ENCODE results near the gene TMEM229B.

The TMEM229B gene

GRCh38 chr14:67514650-67515385, 26.3 kb upstream of the TMEM229B start:
- no peak for DNase-seq (ENCODE audit: low read depth)

GRCh38 chr14:67514203-67514607, 25.7 kb upstream of the TMEM229B start:
- no peak for DNase-seq (ENCODE audit: low read depth)

GRCh38 chr14:67513631-67514108, 25.1 kb upstream of the TMEM229B start:
- no peak for DNase-seq (ENCODE audit: low read depth)

GRCh38 chr14:67512463-67513310, 24.2 kb upstream of the TMEM229B start:
- no peak for DNase-seq (ENCODE audit: low read depth)

- DNase-seq (ENCODE audit: low read depth): no peak
Measured at GRCh38 chr14:67510836-67511235, 22.3 kb upstream of the TMEM229B start.

GRCh38 chr14:67510121-67510520, 21.6 kb upstream of the TMEM229B start:
- no peak for DNase-seq (ENCODE audit: low read depth)

GRCh38 chr14:67508956-67509355, 20.4 kb upstream of the TMEM229B start:
- DNase-seq (ENCODE audit: low read depth): no peak

GRCh38 chr14:67505254-67505653, 16.7 kb upstream of the TMEM229B start:
- DNase-seq (ENCODE audit: low read depth): no peak

GRCh38 chr14:67503331-67503730, 14.8 kb upstream of the TMEM229B start:
- no peak for DNase-seq (ENCODE audit: low read depth)

- no peak for DNase-seq (ENCODE audit: low read depth)
Measured at GRCh38 chr14:67502867-67503266, 14.3 kb upstream of the TMEM229B start.

GRCh38 chr14:67501670-67502069, 13.1 kb upstream of the TMEM229B start:
- DNase-seq (ENCODE audit: low read depth): no peak

- no peak for DNase-seq (ENCODE audit: low read depth)
Measured at GRCh38 chr14:67500981-67501380, 12.5 kb upstream of the TMEM229B start.

- no peak for DNase-seq (ENCODE audit: low read depth)
Measured at GRCh38 chr14:67497716-67498115, 9.2 kb upstream of the TMEM229B start.

- no peak for DNase-seq (ENCODE audit: low read depth)
Measured at GRCh38 chr14:67497216-67497615, 8.7 kb upstream of the TMEM229B start.

GRCh38 chr14:67495827-67496226, 7.3 kb upstream of the TMEM229B start:
- no peak for DNase-seq (ENCODE audit: low read depth)

GRCh38 chr14:67493092-67493717, 4.7 kb upstream of the TMEM229B start:
- no peak for DNase-seq (ENCODE audit: low read depth)

GRCh38 chr14:67492538-67492937, 4.0 kb upstream of the TMEM229B start:
- no peak for DNase-seq (ENCODE audit: low read depth)

GRCh38 chr14:67491741-67492507, 3.4 kb upstream of the TMEM229B start:
- no peak for DNase-seq (ENCODE audit: low read depth)

GRCh38 chr14:67491285-67491684, 2.8 kb upstream of the TMEM229B start:
- DNase-seq (ENCODE audit: low read depth): no peak

- no peak for DNase-seq (ENCODE audit: low read depth)
Measured at GRCh38 chr14:67490196-67490595, 1.7 kb upstream of the TMEM229B start.

GRCh38 chr14:67487332-67487731, 1.2 kb downstream of the TMEM229B start:
- no peak for DNase-seq (ENCODE audit: low read depth)

- no peak for DNase-seq (ENCODE audit: low read depth)
Measured at GRCh38 chr14:67486890-67487289, 1.6 kb downstream of the TMEM229B start.
